H1 (cell line): ENCODE measurements around the gene SKP2. TPM values are rescaled to one million over a fixed set of nuclear protein-coding genes. Genes with fewer than 3 reads are reported as not detected.

ENCODE experiments used
- CTCF ChIA-PET: fragments of 300-600 bp; sonication (Branson Sonifier 250); formaldehyde crosslinking; loops from one replicate; lab custom pipeline; 2021; ENCODE audit not compliant: partially characterized antibody; lab: Charles Lee
- POLR2A ChIA-PET: fragments of 300-600 bp; sonication (Branson Sonifier 250); formaldehyde crosslinking; loops from one replicate; lab custom pipeline; 2021; ENCODE audit warnings: inconsistent platforms; ENCODE audit not compliant: partially characterized antibody; lab: Charles Lee
- DNase-seq, 2 experiments: peaks; one replicate each; pipeline versions ENCODE4 v3.0.0 to v3.0.0-alpha.2; 2010 to 2022; ENCODE audit warnings: low spot score in 2 of 2, low read depth in 1 of 2, mixed read lengths in 1 of 2
- FAIRE-seq: peaks from 2 replicates; lab custom pipeline; 2011; peaks lifted over from hg19 to GRCh38; lab: Jason Lieb, UNC
- H2AFZ ChIP-seq: 2 replicates; pipeline ENCODE4 v1.8.1; 2012; ENCODE audit warnings: low read length, inconsistent platforms
- H2AK5ac ChIP-seq: 2 replicates; pipeline ENCODE4 v1.6.1; 2013; ENCODE audit warnings: low read depth, low read length
- H2BK120ac ChIP-seq: replicated peaks from 2 replicates; pipeline ENCODE3; 2013; ENCODE audit warnings: low read depth, low read length, inconsistent platforms
- H2BK12ac ChIP-seq: 2 replicates; pipeline ENCODE4 v1.6.1; 2013; ENCODE audit warnings: low read depth, low read length
- H2BK15ac ChIP-seq: 2 replicates; pipeline ENCODE4 v1.6.1; 2013; ENCODE audit warnings: low read length
- H2BK20ac ChIP-seq: 2 replicates; pipeline ENCODE4 v1.6.1; 2013; ENCODE audit warnings: low read length
- H2BK5ac ChIP-seq: 2 replicates; pipeline ENCODE4 v1.6.1; 2013; ENCODE audit warnings: low read depth, low read length
- H3K14ac ChIP-seq: 2 replicates; pipeline ENCODE4 v1.6.1; 2013; ENCODE audit warnings: inconsistent platforms; ENCODE audit not compliant: insufficient read length
- H3K18ac ChIP-seq: 2 replicates; pipeline ENCODE4 v1.6.1; 2013; ENCODE audit warnings: low read length; ENCODE audit errors: extremely low read depth
- H3K23ac ChIP-seq: 2 replicates; pipeline ENCODE4 v1.6.1; 2013; ENCODE audit warnings: inconsistent platforms; ENCODE audit not compliant: insufficient read length
- H3K23me2 ChIP-seq: 2 replicates; pipeline ENCODE4 v1.6.1; 2013; ENCODE audit warnings: low read depth, low read length
- H3K27ac ChIP-seq: 2 replicates; pipeline ENCODE4 v1.6.1; 2011; ENCODE audit warnings: low read depth, low read length, inconsistent platforms
- H3K27me3 ChIP-seq, 4 experiments: replicated peaks in 1 of 4; 1 replicate in 1 of 4; 2 replicates in 3 of 4; pipeline versions ENCODE4 v1.6.1 to v1.8.1; 2011 to 2013; ENCODE audit warnings: low read length in 3 of 4, mild to moderate bottlenecking in 3 of 4, inconsistent platforms in 2 of 4, mixed read lengths in 2 of 4, moderate library complexity in 1 of 4; ENCODE audit not compliant: control insufficient read depth in 3 of 4, insufficient read depth in 3 of 4; ENCODE audit errors: extremely low read depth in 1 of 4
- H3K36me3 ChIP-seq, 4 experiments: 2 replicates each; pipeline versions ENCODE4 v1.6.1 to v1.8.1; 2011 to 2013; ENCODE audit warnings: mild to moderate bottlenecking in 4 of 4, low read length in 3 of 4, moderate library complexity in 2 of 4, control low read depth in 1 of 4, inconsistent platforms in 1 of 4; ENCODE audit not compliant: insufficient read depth in 4 of 4, control insufficient read depth in 2 of 4
- H3K4ac ChIP-seq: replicated peaks from 2 replicates; pipeline ENCODE3; 2013; ENCODE audit warnings: low read length, low read depth, mixed read lengths, inconsistent platforms; ENCODE audit not compliant: insufficient read length
- H3K4me1 ChIP-seq, 4 experiments: replicated peaks in 1 of 4; 1 replicate in 1 of 4; 2 replicates in 3 of 4; pipeline versions ENCODE4 v1.6.1 to v1.8.1; 2011 to 2013; ENCODE audit warnings: low read length in 3 of 4, inconsistent platforms in 2 of 4, mixed read lengths in 1 of 4; ENCODE audit not compliant: insufficient read depth in 4 of 4, control insufficient read depth in 3 of 4
- H3K4me2 ChIP-seq, 2 experiments: 2 replicates each; pipeline versions ENCODE4 v1.6.1 to v1.8.1; 2011 to 2013; ENCODE audit warnings: low read depth in 2 of 2, low read length in 2 of 2, control low read depth in 1 of 2, inconsistent platforms in 1 of 2, mild to moderate bottlenecking in 1 of 2; ENCODE audit not compliant: insufficient read depth in 1 of 2
- H3K4me3 ChIP-seq, 4 experiments: fragments of 200-600, 300-600 bp in 1 of 4; sonication (generic), shearing (Covaris generic), sonication (Bioruptor Twin) in 1 of 4; 2 replicates each; pipeline versions ENCODE4 v1.5.1 to v1.8.1; 2011 to 2016; ENCODE audit warnings: low read length in 4 of 4, low read depth in 3 of 4, control low read depth in 2 of 4, inconsistent platforms in 2 of 4, mild to moderate bottlenecking in 2 of 4, mixed read lengths in 1 of 4, moderate library complexity in 1 of 4; ENCODE audit not compliant: insufficient read depth in 2 of 4; ENCODE audit errors: extremely low read depth in 1 of 4
- H3K56ac ChIP-seq: replicated peaks from 2 replicates; pipeline ENCODE3; 2013; ENCODE audit warnings: low read depth, mild to moderate bottlenecking, mixed read lengths, low read length, inconsistent platforms; ENCODE audit not compliant: insufficient read length
- H3K79me1 ChIP-seq: 2 replicates; pipeline ENCODE4 v1.6.1; 2013; ENCODE audit warnings: low read depth, low read length, control low read depth
- H3K79me2 ChIP-seq, 2 experiments: 2 replicates each; pipeline versions ENCODE4 v1.6.1 to v1.8.1; 2012 to 2013; ENCODE audit warnings: low read length in 2 of 2, mild to moderate bottlenecking in 2 of 2, inconsistent platforms in 1 of 2; ENCODE audit not compliant: insufficient read depth in 2 of 2, control insufficient read depth in 1 of 2
- H3K9ac ChIP-seq, 4 experiments: replicated peaks in 1 of 4; 1 replicate in 1 of 4; 2 replicates in 3 of 4; pipeline versions ENCODE4 v1.6.1 to v1.8.1; 2011 to 2013; ENCODE audit warnings: low read depth in 3 of 4, low read length in 3 of 4, control low read depth in 2 of 4, mild to moderate bottlenecking in 2 of 4, moderate library complexity in 2 of 4, inconsistent platforms in 1 of 4; ENCODE audit errors: extremely low read depth in 1 of 4
- H3K9me3 ChIP-seq, 2 experiments: 2 replicates each; pipeline versions ENCODE4 v1.6.1 to v1.8.1; 2012 to 2013; ENCODE audit warnings: mild to moderate bottlenecking in 2 of 2, moderate library complexity in 2 of 2, control low read depth in 1 of 2, inconsistent platforms in 1 of 2, low read depth in 1 of 2, low read length in 1 of 2, mixed read lengths in 1 of 2; ENCODE audit not compliant: insufficient read depth in 2 of 2
- H4K20me1 ChIP-seq, 2 experiments: replicated peaks in 1 of 2; 2 replicates each; pipeline versions ENCODE3 to v1.8.1; 2011 to 2013; ENCODE audit warnings: inconsistent platforms in 2 of 2, low read length in 2 of 2, mild to moderate bottlenecking in 1 of 2; ENCODE audit not compliant: insufficient read depth in 2 of 2, control insufficient read depth in 1 of 2
- H4K5ac ChIP-seq: 2 replicates; pipeline ENCODE4 v1.6.1; 2013; ENCODE audit warnings: low read length, low read depth, mixed read lengths, inconsistent platforms; ENCODE audit not compliant: insufficient read length
- H4K8ac ChIP-seq: 2 replicates; pipeline ENCODE4 v1.8.0; 2013; ENCODE audit warnings: mild to moderate bottlenecking, moderate library complexity, low read length, inconsistent platforms; ENCODE audit not compliant: insufficient read depth; ENCODE audit errors: extremely low read depth
- H4K91ac ChIP-seq: replicated peaks from 2 replicates; pipeline ENCODE3; 2013; ENCODE audit warnings: low read length, mixed read lengths, inconsistent platforms; ENCODE audit not compliant: insufficient read length
- EP300 ChIP-seq, 2 experiments: IDR thresholded peaks; 1 replicate in 1 of 2; 2 replicates in 1 of 2; pipeline ENCODE4 v1.6.1; 2011 to 2012; ENCODE audit warnings: low read depth in 2 of 2, low read length in 2 of 2, mild to moderate bottlenecking in 2 of 2, borderline replicate concordance in 1 of 2, inconsistent platforms in 1 of 2, moderate library complexity in 1 of 2
- NRF1 ChIP-seq: IDR thresholded peaks from 2 replicates; pipeline ENCODE4 v1.6.1; 2011; ENCODE audit warnings: mild to moderate bottlenecking, low read depth, low read length, improper control_type of control experiment
- WGBS, 2 experiments: shearing (Covaris generic) in 1 of 2; methylation state at CpG; one replicate each; pipeline versions ENCODE4 v1.1.6 to v1.1.7; 2013 to 2015; ENCODE audit warnings: low lambda C conversion rate in 2 of 2, mixed read lengths in 2 of 2, inconsistent platforms in 1 of 2, low coverage in 1 of 2, missing lambda C conversion rate in 1 of 2; ENCODE audit not compliant: insufficient replicate concordance in 2 of 2, insufficient coverage in 1 of 2, insufficient read length in 1 of 2; ENCODE audit errors: extremely low coverage in 1 of 2, missing lambda C conversion rate in 1 of 2; 5-methylcytosine and 5-hydroxymethylcytosine counted together
- polyA plus RNA-seq, 7 experiments: library from polyadenylated mRNA; depleted of rRNA in 3 of 7; stranded (reverse) in 5 of 7; unstranded in 2 of 7; fragments of >200 nt in 5 of 7; fragments of 200-250 nt in 2 of 7; gene quantifications; 1 replicate in 5 of 7; 2 replicates in 1 of 7; 4 replicates in 1 of 7; pipeline versions ENCODE4 v1.2.1 to v1.2.3, GENCODE V29; 2011 to 2013; ENCODE audit warnings: missing spikeins in 2 of 7, mixed read lengths in 2 of 7
- total RNA-seq: library from RNA; stranded (reverse); fragmentation: NEBNext Ultra II Directional; extraction: Animal tissue kit (Norgen Biotek cat#: 25700); gene quantifications from 2 replicates; pipeline ENCODE4 v1.2.1, GENCODE V29; 2021

The SKP2 gene
- total and polyA plus RNA-seq, 2 of the 8 experiments (the other 6 are each of a cell fraction or from before 2014, with no cell fraction given) = 49.9 to 104 TPM

- no peak for TF ChIP-seq NRF1
- no peak for TF ChIP-seq EP300 (IDR thresholded peaks at IDR 0.05; ENCODE audit: borderline replicate concordance in 1 of 2, low read depth in 2 of 2, low read length in 2 of 2)
- Histone ChIP-seq H2BK120ac (no peak overlapping the region), H3K79me2 (no peaks in the 10 kb centered on the region), H3K4me2 (no peak overlapping the region), H2AFZ (no peak overlapping the region), H3K18ac (no peak overlapping the region), H4K91ac (no peak overlapping the region), H3K9ac (no peak overlapping the region), H3K23me2 (no peaks in the 10 kb centered on the region), H3K27me3 (peaks cover 0 to 3% (median 0%) of the 10 kb centered on the region in 4 experiments; a peak in 1 of 7 replicates), H3K14ac (no peak overlapping the region), H3K56ac (no peak overlapping the region), H3K79me1 (no peaks in the 10 kb centered on the region), H2BK20ac (no peak overlapping the region), H2BK12ac (no peak overlapping the region), H3K36me3 (peaks cover 13 to 77% (median 38%) of the 10 kb centered on the region in 4 experiments), H3K27ac (no peak overlapping the region), H4K5ac (no peak overlapping the region), H2BK5ac (no peak overlapping the region), H4K8ac (no peak overlapping the region), H3K9me3 (no peaks in the 10 kb centered on the region), H3K23ac (no peak overlapping the region), H2AK5ac (no peak overlapping the region), H3K4ac (no peak overlapping the region), H2BK15ac (no peak overlapping the region), H3K4me1 (no peaks in the 10 kb centered on the region), H3K4me3 (no peak overlapping the region), H4K20me1 (no peaks in the 10 kb centered on the region)
- ChIA-PET CTCF (interaction anchor here (0.7 to 1.8 kb wide), 3 partner anchors 11 to 225 kb away, joined by 3 to 6 read pairs (median 3); no protein-coding TSS in a partner anchor), POLR2A (no interaction called here)
- WGBS, 2 experiments = 90% methylated on average over 2 of the region's 2 CpGs; no CpG with 5 or more reads in 1 of the 2 experiments
- FAIRE-seq (no peak), DNase-seq (no peak)
Measured at GRCh38 chr5:36177154-36177553, 25.2 kb downstream of the SKP2 start.
